ENCODE measurements around the gene OSBPL6.

The OSBPL6 gene

GRCh38 chr2:178317811-178318210, 123.5 kb downstream of the OSBPL6 start (continued):
- TF ChIP-seq ZNF585B (tag by site-specific recombination; IDR thresholded peaks at IDR 0.05) = no peak
- no peak for TF ChIP-seq ZNF335 (tag by site-specific recombination; conservative IDR thresholded peaks at IDR 0.05)
- TF ChIP-seq, protein P1, sequence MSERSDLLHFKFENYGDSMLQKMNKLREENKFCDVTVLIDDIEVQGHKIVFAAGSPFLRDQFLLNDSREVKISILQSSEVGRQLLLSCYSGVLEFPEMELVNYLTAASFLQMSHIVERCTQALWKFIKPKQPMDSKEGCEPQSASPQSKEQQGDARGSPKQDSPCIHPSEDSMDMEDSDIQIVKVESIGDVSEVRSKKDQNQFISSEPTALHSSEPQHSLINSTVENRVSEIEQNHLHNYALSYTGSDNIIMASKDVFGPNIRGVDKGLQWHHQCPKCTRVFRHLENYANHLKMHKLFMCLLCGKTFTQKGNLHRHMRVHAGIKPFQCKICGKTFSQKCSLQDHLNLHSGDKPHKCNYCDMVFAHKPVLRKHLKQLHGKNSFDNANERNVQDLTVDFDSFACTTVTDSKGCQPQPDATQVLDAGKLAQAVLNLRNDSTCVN (tag by site-specific recombination; optimal IDR thresholded peaks at IDR 0.05) = no peak
- TF ChIP-seq ZNF169 (tag by site-specific recombination; IDR thresholded peaks at IDR 0.05) = no peak
- TF ChIP-seq HOXA7 (CRISPR knock-in tag; IDR thresholded peaks at IDR 0.05; ENCODE audit: borderline replicate concordance) = no peak
- TF ChIP-seq GFI1B (tag by site-specific recombination; IDR thresholded peaks at IDR 0.05) = no peak

DNA sequence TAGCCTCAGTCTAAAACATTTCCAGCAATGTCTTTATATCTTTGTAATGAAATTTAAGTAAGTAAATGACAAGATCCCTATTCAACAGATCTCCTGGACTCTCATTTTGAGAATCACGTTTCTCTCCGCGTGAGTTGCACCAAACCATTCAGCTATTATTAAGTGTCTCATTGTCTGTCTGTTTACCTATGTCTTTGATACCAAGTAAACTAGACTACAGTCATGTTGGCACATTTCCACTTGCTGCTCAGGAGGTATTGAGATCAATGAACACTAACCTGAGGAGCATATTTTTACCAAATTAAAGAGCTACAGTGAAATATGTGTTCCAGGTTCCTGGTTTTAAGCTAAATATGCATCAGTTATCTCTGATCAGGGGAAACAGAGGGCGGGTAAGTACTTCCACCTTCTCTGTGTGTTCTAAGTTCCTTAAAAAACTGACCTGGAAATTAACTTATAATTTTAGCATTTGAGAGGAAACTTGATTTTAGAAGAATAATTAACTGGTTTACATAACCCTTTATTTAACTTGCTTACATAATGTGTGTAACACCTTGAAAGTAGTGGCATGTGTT, 125.8 kb downstream of the OSBPL6 start:
- Histone ChIP-seq H3K9me3 (ENCODE audit: control insufficient read depth, insufficient read depth, low read depth, low read length) (no peaks in the 10 kb centered on the region), H3K36me3 (ENCODE audit: control insufficient read depth in 2 of 2, insufficient read depth in 1 of 2, low read length in 2 of 2) (no peaks in the 10 kb centered on the region), H3K27ac (ENCODE audit: extremely low read depth, low read depth, low read length) (no peak overlapping the region), H3K4me1 (ENCODE audit: control insufficient read depth, insufficient read depth, low read length) (no peaks in the 10 kb centered on the region), H3K4me3 (ENCODE audit: low read depth, low read length) (no peak overlapping the region)
- ChIA-PET CTCF (interaction anchor here (0.6 to 1.3 kb wide), 4 partner anchors 14 to 159 kb away, joined by 3 read pairs; no protein-coding TSS in a partner anchor), POLR2A (no interaction called here)
- TF ChIP-seq ZNF623 (tag by site-specific recombination; IDR thresholded peaks at IDR 0.05) (no peak), ZNF211 (tag by site-specific recombination; IDR thresholded peaks at IDR 0.05; ENCODE audit: low read depth) (no peak), ZNF555 (tag by site-specific recombination; conservative IDR thresholded peaks at IDR 0.05) (no peak), ZNF544 (tag by site-specific recombination; IDR thresholded peaks at IDR 0.05) (no peak), ZNF184 (tag by site-specific recombination; IDR thresholded peaks at IDR 0.05) (no peak), ZNF112 (tag by site-specific recombination; IDR thresholded peaks at IDR 0.05) (no peak), GLIS1 (tag by site-specific recombination; IDR thresholded peaks at IDR 0.05) (no peak), ZNF404 (tag by site-specific recombination; IDR thresholded peaks at IDR 0.05) (no peak), ZNF391 (tag by site-specific recombination; IDR thresholded peaks at IDR 0.05; ENCODE audit: borderline replicate concordance, low read depth) (no peak), ZNF214 (tag by site-specific recombination; IDR thresholded peaks at IDR 0.05; ENCODE audit: borderline replicate concordance) (no peak), ZNF23 (tag by site-specific recombination; IDR thresholded peaks at IDR 0.05; ENCODE audit: borderline replicate concordance) (no peak), ZNF169 (tag by site-specific recombination; IDR thresholded peaks at IDR 0.05) (no peak), MEIS1 (CRISPR knock-in tag; IDR thresholded peaks at IDR 0.05; ENCODE audit: borderline replicate concordance) (no peak), ZNF600 (tag by site-specific recombination; IDR thresholded peaks at IDR 0.05) (no peak)
- TF ChIP-seq, protein P2, sequence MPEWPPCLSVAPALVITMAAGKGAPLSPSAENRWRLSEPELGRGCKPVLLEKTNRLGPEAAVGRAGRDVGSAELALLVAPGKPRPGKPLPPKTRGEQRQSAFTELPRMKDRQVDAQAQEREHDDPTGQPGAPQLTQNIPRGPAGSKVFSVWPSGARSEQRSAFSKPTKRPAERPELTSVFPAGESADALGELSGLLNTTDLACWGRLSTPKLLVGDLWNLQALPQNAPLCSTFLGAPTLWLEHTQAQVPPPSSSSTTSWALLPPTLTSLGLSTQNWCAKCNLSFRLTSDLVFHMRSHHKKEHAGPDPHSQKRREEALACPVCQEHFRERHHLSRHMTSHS (tag by site-specific recombination; IDR thresholded peaks at IDR 0.05) = no peak
- TF ChIP-seq, protein P1 (tag by site-specific recombination; optimal IDR thresholded peaks at IDR 0.05) = no peak
- TF ChIP-seq, protein P3, sequence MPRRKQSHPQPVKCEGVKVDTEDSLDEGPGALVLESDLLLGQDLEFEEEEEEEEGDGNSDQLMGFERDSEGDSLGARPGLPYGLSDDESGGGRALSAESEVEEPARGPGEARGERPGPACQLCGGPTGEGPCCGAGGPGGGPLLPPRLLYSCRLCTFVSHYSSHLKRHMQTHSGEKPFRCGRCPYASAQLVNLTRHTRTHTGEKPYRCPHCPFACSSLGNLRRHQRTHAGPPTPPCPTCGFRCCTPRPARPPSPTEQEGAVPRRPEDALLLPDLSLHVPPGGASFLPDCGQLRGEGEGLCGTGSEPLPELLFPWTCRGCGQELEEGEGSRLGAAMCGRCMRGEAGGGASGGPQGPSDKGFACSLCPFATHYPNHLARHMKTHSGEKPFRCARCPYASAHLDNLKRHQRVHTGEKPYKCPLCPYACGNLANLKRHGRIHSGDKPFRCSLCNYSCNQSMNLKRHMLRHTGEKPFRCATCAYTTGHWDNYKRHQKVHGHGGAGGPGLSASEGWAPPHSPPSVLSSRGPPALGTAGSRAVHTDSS (tag by site-specific recombination; IDR thresholded peaks at IDR 0.05) = no peak

Data from HEK293 (cell line).